Astrocyte (in vitro differentiated cells and primary cell): ENCODE data around the gene INPP4A. TPM values are rescaled to one million over a fixed set of nuclear protein-coding genes. Genes with fewer than 3 reads are reported as not detected.

ENCODE experiments used
- DNase-seq: peaks from one replicate; pipeline ENCODE4 v3.0.0-alpha.2; 2010; ENCODE audit warnings: low read depth
- FAIRE-seq: peaks from 2 replicates; lab custom pipeline; 2011; peaks lifted over from hg19 to GRCh38; lab: Jason Lieb, UNC
- H2AFZ ChIP-seq: 2 replicates; pipeline ENCODE4 v1.6.0; 2012; ENCODE audit warnings: low read depth, low read length, inconsistent platforms
- H3K27ac ChIP-seq: 2 replicates; pipeline ENCODE4 v1.5.1; 2011; ENCODE audit warnings: low read depth, low read length, inconsistent platforms
- H3K27me3 ChIP-seq: 2 replicates; pipeline ENCODE4 v1.6.0; 2011; ENCODE audit warnings: low read length, inconsistent platforms; ENCODE audit not compliant: insufficient read depth
- H3K36me3 ChIP-seq: 2 replicates; pipeline ENCODE4 v1.5.1; 2011; ENCODE audit warnings: low read length, inconsistent platforms; ENCODE audit not compliant: insufficient read depth
- H3K4me1 ChIP-seq: 2 replicates; pipeline ENCODE4 v1.5.1; 2011; ENCODE audit warnings: low read length, inconsistent platforms; ENCODE audit not compliant: insufficient read depth
- H3K4me2 ChIP-seq: 2 replicates; pipeline ENCODE4 v1.6.0; 2012; ENCODE audit warnings: low read length, inconsistent platforms
- H3K4me3 ChIP-seq: 2 replicates; pipeline ENCODE4 v1.5.1; 2011; ENCODE audit warnings: low read depth, mild to moderate bottlenecking, low read length, inconsistent platforms; ENCODE audit not compliant: insufficient read depth
- H3K79me2 ChIP-seq: 2 replicates; pipeline ENCODE4 v1.6.0; 2012; ENCODE audit warnings: mild to moderate bottlenecking, low read length, inconsistent platforms; ENCODE audit not compliant: insufficient read depth
- H3K9ac ChIP-seq: 2 replicates; pipeline ENCODE4 v1.6.0; 2012; ENCODE audit warnings: mild to moderate bottlenecking, low read length, inconsistent platforms
- H3K9me3 ChIP-seq: 2 replicates; pipeline ENCODE4 v1.5.1; 2012; ENCODE audit warnings: low read depth, mild to moderate bottlenecking, low read length, inconsistent platforms; ENCODE audit not compliant: insufficient read depth
- H4K20me1 ChIP-seq: 2 replicates; pipeline ENCODE4 v1.6.0; 2012; ENCODE audit warnings: low read length, inconsistent platforms; ENCODE audit not compliant: insufficient read depth
- H3K27ac Mint-ChIP-seq: one replicate; pipeline ENCODE4 v1.8.0; 2021; ENCODE audit warnings: mild to moderate bottlenecking, mixed read lengths; ENCODE audit not compliant: unreplicated experiment
- H3K27me3 Mint-ChIP-seq: one replicate; pipeline ENCODE4 v1.8.0; 2021; ENCODE audit warnings: low read depth, mixed read lengths; ENCODE audit not compliant: unreplicated experiment
- H3K36me3 Mint-ChIP-seq: one replicate; pipeline ENCODE4 v1.8.0; 2021; ENCODE audit warnings: low read depth, mixed read lengths; ENCODE audit not compliant: unreplicated experiment
- H3K4me1 Mint-ChIP-seq: one replicate; pipeline ENCODE4 v1.8.0; 2021; ENCODE audit warnings: low read depth, mixed read lengths; ENCODE audit not compliant: unreplicated experiment
- H3K4me3 Mint-ChIP-seq: one replicate; pipeline ENCODE4 v1.8.0; 2021; ENCODE audit warnings: mild to moderate bottlenecking, moderate library complexity, mixed read lengths; ENCODE audit not compliant: unreplicated experiment
- H3K9me3 Mint-ChIP-seq: one replicate; pipeline ENCODE4 v1.8.0; 2021; ENCODE audit warnings: mild to moderate bottlenecking, mixed read lengths; ENCODE audit not compliant: unreplicated experiment
- CTCF ChIP-seq: IDR thresholded peaks from 2 replicates; pipeline ENCODE4 v1.5.1; 2011; ENCODE audit warnings: low read depth, mild to moderate bottlenecking, inconsistent platforms, low read length, moderate library complexity; ENCODE audit not compliant: insufficient read depth
- EZH2 ChIP-seq: IDR thresholded peaks from 2 replicates; pipeline ENCODE4 v1.6.1; 2012; ENCODE audit warnings: mild to moderate bottlenecking, low read length, inconsistent platforms; ENCODE audit not compliant: insufficient read depth
- total RNA-seq: library from RNA; stranded (reverse); gene quantifications from 2 replicates; pipeline ENCODE4 v1.2.1, GENCODE V29; 2021

Gene INPP4A
- total RNA-seq, 1 donor from 2014 or later = 19.4 TPM

- no peak for TF ChIP-seq EZH2
- no peak for TF ChIP-seq CTCF
- no peaks in the 10 kb centered on the region for H3K4me1 Mint-ChIP-seq
- Histone ChIP-seq H3K79me2 (no peaks in the 10 kb centered on the region), H3K4me3 (no peak overlapping the region), H4K20me1 (no peaks in the 10 kb centered on the region), H3K4me2 (no peak overlapping the region), H3K27me3 (no peaks in the 10 kb centered on the region), H3K4me1 (no peaks in the 10 kb centered on the region), H3K9me3 (no peaks in the 10 kb centered on the region), H2AFZ (no peak overlapping the region), H3K27ac (no peak overlapping the region), H3K9ac (no peak overlapping the region), H3K36me3 (peaks cover 8% of the 10 kb centered on the region)
- H3K27ac Mint-ChIP-seq = no peak overlapping the region
- DNase-seq (no peak), FAIRE-seq (no peak)
- no peaks in the 10 kb centered on the region for H3K9me3 Mint-ChIP-seq
- H3K27me3 Mint-ChIP-seq = no peaks in the 10 kb centered on the region
- H3K4me3 Mint-ChIP-seq = no peak overlapping the region
- H3K36me3 Mint-ChIP-seq = peaks cover 21% of the 10 kb centered on the region
Measured at GRCh38 chr2:98548920-98549818, 104.5 kb downstream of the INPP4A start.

- Mint-ChIP-seq H3K27ac (no peak overlapping the region), H3K36me3 (peaks cover 25% of the 10 kb centered on the region), H3K27me3 (no peaks in the 10 kb centered on the region), H3K4me3 (no peak overlapping the region), H3K4me1 (no peaks in the 10 kb centered on the region), H3K9me3 (no peaks in the 10 kb centered on the region)
- FAIRE-seq (no peak), DNase-seq (no peak)
- Histone ChIP-seq H3K9me3 (no peaks in the 10 kb centered on the region), H2AFZ (no peak overlapping the region), H4K20me1 (no peaks in the 10 kb centered on the region), H3K4me2 (no peak overlapping the region), H3K9ac (no peak overlapping the region), H3K36me3 (peaks cover 11% of the 10 kb centered on the region), H3K27ac (no peak overlapping the region), H3K4me1 (no peaks in the 10 kb centered on the region), H3K79me2 (no peaks in the 10 kb centered on the region), H3K4me3 (no peak overlapping the region), H3K27me3 (no peaks in the 10 kb centered on the region)
- TF ChIP-seq CTCF = no peak
- no peak for TF ChIP-seq EZH2
Measured at GRCh38 chr2:98550165-98550564, 105.5 kb downstream of the INPP4A start.

- H3K79me2 ChIP-seq = no peaks in the 10 kb centered on the region
- Mint-ChIP-seq H3K4me3 (no peak overlapping the region), H3K4me1 (no peaks in the 10 kb centered on the region), H3K27ac (no peak overlapping the region), H3K9me3 (no peaks in the 10 kb centered on the region), H3K27me3 (no peaks in the 10 kb centered on the region), H3K36me3 (peaks cover 18% of the 10 kb centered on the region)
- H3K9me3 ChIP-seq = no peaks in the 10 kb centered on the region
- no peak for DNase-seq
- no peak overlapping the region for H3K27ac ChIP-seq
- no peak for FAIRE-seq
- H3K36me3 ChIP-seq = peaks cover 8% of the 10 kb centered on the region
- no peaks in the 10 kb centered on the region for H3K27me3 ChIP-seq
- no peaks in the 10 kb centered on the region for H3K4me1 ChIP-seq
- TF ChIP-seq CTCF = no peak
- TF ChIP-seq EZH2 = no peak
- no peak overlapping the region for H3K4me3 ChIP-seq
- no peak overlapping the region for H3K4me2 ChIP-seq
- no peak overlapping the region for H2AFZ ChIP-seq
- no peak overlapping the region for H3K9ac ChIP-seq
- H4K20me1 ChIP-seq = no peaks in the 10 kb centered on the region
Measured at GRCh38 chr2:98551316-98551715, 106.7 kb downstream of the INPP4A start.
